IMR-90 (cell line): ENCODE measurements around the gene KCNQ1. TPM values are rescaled to one million over a fixed set of nuclear protein-coding genes. Genes with fewer than 3 reads are reported as not detected.
A peak's percentile ranks its signal among the peaks of the same experiment; 100 is the strongest.

ENCODE experiments used
- ATAC-seq: fragments of 200-7000 bp; cut with Tn5 transposase; 2 replicates; pipeline ENCODE4 v1.9.1; 2020; ENCODE audit warnings: low read depth, mild to moderate bottlenecking, moderate library complexity
- BruUV-seq: library from RNA; stranded (reverse); fragments of 400-500 nt; replicated peaks from 2 replicates; lab custom pipeline; 2021; lab: Mats Ljungman, UMichigan
- CTCF ChIA-PET: fragments of 300-600 bp; formaldehyde crosslinking; extraction: SDS; loops from one replicate; lab custom pipeline; 2021; ENCODE audit warnings: antibody characterized with exemption; lab: Yijun Ruan, JAX
- POLR2A ChIA-PET: fragments of 300-600 bp; sonication (Branson Sonifier 250); formaldehyde crosslinking; loops from one replicate; lab custom pipeline; 2022; ENCODE audit warnings: antibody characterized with exemption; ENCODE audit not compliant: unreplicated experiment; lab: Charles Lee
- DNase-seq: peaks from one replicate; pipeline ENCODE4 v3.0.0; 2013
- H2AFZ ChIP-seq: replicated peaks from 2 replicates; pipeline ENCODE3; 2013; ENCODE audit warnings: low read length, mild to moderate bottlenecking; ENCODE audit not compliant: poor library complexity
- H2AK5ac ChIP-seq: 2 replicates; pipeline ENCODE4 v1.6.1; 2013; ENCODE audit warnings: low read depth, low read length, inconsistent platforms
- H2AK9ac ChIP-seq: replicated peaks from 2 replicates; pipeline ENCODE3; 2013; ENCODE audit warnings: mild to moderate bottlenecking, low read depth, low read length, moderate library complexity; ENCODE audit not compliant: poor library complexity
- H2BK120ac ChIP-seq: 2 replicates; pipeline ENCODE4 v1.6.1; 2013; ENCODE audit warnings: low read depth, low read length, inconsistent platforms
- H2BK15ac ChIP-seq: 3 replicates; pipeline ENCODE4 v1.6.1; 2013; ENCODE audit warnings: low read depth, low read length, inconsistent platforms
- H2BK20ac ChIP-seq: 2 replicates; pipeline ENCODE4 v1.6.1; 2013; ENCODE audit warnings: low read depth, mild to moderate bottlenecking, inconsistent platforms, low read length, moderate library complexity
- H2BK5ac ChIP-seq: 2 replicates; pipeline ENCODE4 v1.6.1; 2013; ENCODE audit warnings: mild to moderate bottlenecking, low read depth, low read length, inconsistent platforms; ENCODE audit not compliant: poor library complexity, severe bottlenecking
- H3K14ac ChIP-seq: replicated peaks from 2 replicates; pipeline ENCODE4 v1.6.1; 2013; ENCODE audit warnings: low read depth, low read length, inconsistent platforms
- H3K18ac ChIP-seq: 2 replicates; pipeline ENCODE4 v1.6.1; 2013; ENCODE audit warnings: low read depth, low read length, control low read depth
- H3K23ac ChIP-seq: 2 replicates; pipeline ENCODE4 v1.6.1; 2013; ENCODE audit warnings: low read depth, low read length, inconsistent platforms
- H3K27ac ChIP-seq: 2 replicates; pipeline ENCODE4 v1.5.1; 2013; ENCODE audit warnings: mild to moderate bottlenecking, control low read depth, low read length; ENCODE audit not compliant: insufficient read depth
- H3K27me3 ChIP-seq: 2 replicates; pipeline ENCODE4 v1.6.1; 2013; ENCODE audit warnings: low read length; ENCODE audit not compliant: control insufficient read depth, insufficient read depth
- H3K36me3 ChIP-seq: 2 replicates; pipeline ENCODE4 v1.6.1; 2013; ENCODE audit warnings: low read length, mixed read lengths; ENCODE audit not compliant: control insufficient read depth, insufficient read depth
- H3K4ac ChIP-seq: 2 replicates; pipeline ENCODE4 v1.6.1; 2013; ENCODE audit warnings: low read depth, low read length, inconsistent platforms
- H3K4me1 ChIP-seq: 2 replicates; pipeline ENCODE4 v1.6.1; 2013; ENCODE audit warnings: low read length, mixed read lengths; ENCODE audit not compliant: control insufficient read depth, insufficient read depth
- H3K4me2 ChIP-seq: 2 replicates; pipeline ENCODE4 v1.6.1; 2013; ENCODE audit warnings: low read depth, mild to moderate bottlenecking, control low read depth, low read length, moderate library complexity
- H3K4me3 ChIP-seq: 2 replicates; pipeline ENCODE4 v1.5.1; 2013; ENCODE audit warnings: low read depth, mild to moderate bottlenecking, control low read depth, low read length, moderate library complexity; ENCODE audit not compliant: insufficient read depth
- H3K56ac ChIP-seq: 2 replicates; pipeline ENCODE4 v1.6.1; 2013; ENCODE audit warnings: low read length, inconsistent platforms; ENCODE audit not compliant: insufficient read depth; ENCODE audit errors: extremely low read depth
- H3K79me1 ChIP-seq, 2 experiments: 2 replicates each; pipeline ENCODE4 v1.6.1; 2013; ENCODE audit warnings: low read length in 2 of 2, inconsistent platforms in 1 of 2, low read depth in 1 of 2
- H3K9ac ChIP-seq: 2 replicates; pipeline ENCODE4 v1.6.1; 2013; ENCODE audit warnings: low read depth, low read length, control low read depth
- H3K9me1 ChIP-seq: 2 replicates; pipeline ENCODE4 v1.6.1; 2013; ENCODE audit warnings: low read length, inconsistent platforms; ENCODE audit not compliant: insufficient read depth
- H3K9me3 ChIP-seq: 2 replicates; pipeline ENCODE4 v1.6.1; 2013; ENCODE audit warnings: low read length; ENCODE audit not compliant: control insufficient read depth, insufficient read depth
- H4K20me1 ChIP-seq: 2 replicates; pipeline ENCODE4 v1.6.1; 2013; ENCODE audit warnings: low read length, inconsistent platforms; ENCODE audit not compliant: insufficient read depth
- H4K5ac ChIP-seq: 2 replicates; pipeline ENCODE4 v1.6.1; 2013; ENCODE audit warnings: mild to moderate bottlenecking, low read depth, low read length, control low read depth
- H4K8ac ChIP-seq, 2 experiments: 2 replicates each; pipeline ENCODE4 v1.6.1; 2013; ENCODE audit warnings: low read depth in 2 of 2, low read length in 2 of 2, control low read depth in 1 of 2, inconsistent platforms in 1 of 2
- H4K91ac ChIP-seq: 2 replicates; pipeline ENCODE4 v1.6.1; 2013; ENCODE audit warnings: low read depth, low read length, inconsistent platforms; ENCODE audit not compliant: insufficient read depth
- BHLHE40 ChIP-seq: fragments of 150-350 bp; IDR thresholded peaks from 2 replicates; pipeline ENCODE4 v1.6.1; 2016; ENCODE audit warnings: mild to moderate bottlenecking, low read depth, low read length
- CEBPB ChIP-seq: IDR thresholded peaks from 2 replicates; pipeline ENCODE4 v1.6.1; 2012; ENCODE audit warnings: low read depth, low read length, improper control_type of control experiment
- CHD1 ChIP-seq: IDR thresholded peaks from 2 replicates; pipeline ENCODE4 v1.6.1; 2012; ENCODE audit warnings: low read depth, low read length, improper control_type of control experiment
- FOS ChIP-seq: fragments of 150-350 bp; IDR thresholded peaks from 2 replicates; pipeline ENCODE4 v1.6.1; 2016; ENCODE audit warnings: low read depth, low read length
- MAFK ChIP-seq: IDR thresholded peaks from 2 replicates; pipeline ENCODE4 v1.6.1; 2012; ENCODE audit warnings: low read depth, low read length, improper control_type of control experiment
- MAZ ChIP-seq: IDR thresholded peaks from 2 replicates; pipeline ENCODE4 v1.6.1; 2012; ENCODE audit warnings: low read depth, mild to moderate bottlenecking, low read length, improper control_type of control experiment, moderate library complexity, borderline replicate concordance
- MXI1 ChIP-seq: IDR thresholded peaks from 2 replicates; pipeline ENCODE4 v1.6.1; 2012; ENCODE audit warnings: low read depth, mild to moderate bottlenecking, low read length, moderate library complexity, borderline replicate concordance
- NFE2L2 ChIP-seq: fragments of 150-350 bp; IDR thresholded peaks from 2 replicates; pipeline ENCODE4 v1.6.1; 2016; ENCODE audit warnings: low read depth, mild to moderate bottlenecking, low read length
- POLR2A ChIP-seq: IDR thresholded peaks from 2 replicates; pipeline ENCODE4 v1.6.1; 2012; ENCODE audit warnings: mild to moderate bottlenecking, low read depth, low read length
- RAD21 ChIP-seq: IDR thresholded peaks from 2 replicates; pipeline ENCODE4 v1.6.1; 2012; ENCODE audit warnings: low read length, improper control_type of control experiment
- RCOR1 ChIP-seq: IDR thresholded peaks from 2 replicates; pipeline ENCODE4 v1.6.1; 2012; ENCODE audit warnings: mild to moderate bottlenecking, low read length, improper control_type of control experiment; ENCODE audit not compliant: insufficient replicate concordance
- RFX5 ChIP-seq: IDR thresholded peaks from 2 replicates; pipeline ENCODE4 v1.8.0; 2012; ENCODE audit warnings: low read depth, mild to moderate bottlenecking, low read length, moderate library complexity
- SMC3 ChIP-seq: fragments of 150-350 bp; IDR thresholded peaks from 2 replicates; pipeline ENCODE4 v1.6.1; 2016; ENCODE audit warnings: low read depth, mild to moderate bottlenecking, antibody characterized with exemption, low read length, moderate library complexity
- WGBS, 2 experiments: methylation state at CpG; one replicate each; pipeline versions ENCODE4 v1.1.5 to v1.1.7; 2013; ENCODE audit warnings: missing lambda C conversion rate in 2 of 2; ENCODE audit not compliant: insufficient read length in 1 of 2; ENCODE audit errors: extremely low coverage in 2 of 2; 5-methylcytosine and 5-hydroxymethylcytosine counted together
- dilution Hi-C: fragments of 300-500 bp; cut with HindIII; formaldehyde crosslinking; loops from one replicate; pipeline ENCODE4 v1.14.3; 2018; ENCODE audit warnings: low sequenced_read_pairs; ENCODE audit not compliant: unreplicated experiment
- in situ Hi-C: fragments of 300-500 bp; cut with MboI; formaldehyde crosslinking; loops from 3 replicates; pipeline ENCODE4 v1.14.3; 2019; ENCODE audit warnings: low sequenced_read_pairs, inconsistent platforms, mixed read lengths
- intact Hi-C: fragments of 100-400 bp; cut with micrococcal nuclease; formaldehyde crosslinking; loops from 2 replicates; pipeline ENCODE4 v1.10.0; 2022
- polyA plus RNA-seq, 3 experiments: library from polyadenylated mRNA; depleted of rRNA; stranded (reverse); fragments of >200 nt; gene quantifications; 2 replicates each; pipeline ENCODE4 v1.2.3, GENCODE V29; 2012; ENCODE audit warnings: low replicate concordance in 1 of 3
- total RNA-seq: library from RNA; depleted of rRNA; stranded (reverse); fragments of >200 nt; gene quantifications from 2 replicates; pipeline ENCODE4 v1.2.3, GENCODE V29; 2012
- TF ChIP-seq, protein P1 (sequence below): conservative IDR thresholded peaks from 2 replicates; pipeline ENCODE4 v1.5.1; 2012; ENCODE audit warnings: mild to moderate bottlenecking, low read depth, low read length, improper control_type of control experiment
- TF ChIP-seq, protein P2 (sequence below): fragments of 150-350 bp; IDR thresholded peaks from 2 replicates; pipeline ENCODE4 v1.6.1; 2017; ENCODE audit warnings: mild to moderate bottlenecking, antibody characterized with exemption, low read length, low read depth

The KCNQ1 gene
- total and polyA plus RNA-seq, 2 of the 4 experiments (the other 2 are of a cell fraction) = 0.07 TPM; not detected in 1

GRCh38 chr11:2887515-2888195 is 442.8 kb downstream of the KCNQ1 start:
- Histone ChIP-seq H3K9ac (no peak overlapping the region), H3K4me2 (no peak overlapping the region), H2AFZ (no peak overlapping the region), H3K79me1 (peaks cover 0 to 3% of the 10 kb centered on the region in 2 experiments; a peak in 1 of 4 replicates), H3K27ac (no peak overlapping the region), H3K18ac (no peak overlapping the region), H2BK5ac (no peak overlapping the region), H2BK15ac (no peak overlapping the region), H2AK5ac (no peak overlapping the region), H3K9me1 (no peaks in the 10 kb centered on the region), H2AK9ac (peak overlapping the region; percentile 13), H3K4ac (no peak overlapping the region), H3K4me3 (no peak overlapping the region), H2BK120ac (no peak overlapping the region), H3K9me3 (no peaks in the 10 kb centered on the region), H3K23ac (no peak overlapping the region; the same call in 1 of the 2 replicates), H3K4me1 (peaks cover 29% of the 10 kb centered on the region), H4K91ac (no peak overlapping the region), H3K27me3 (no peaks in the 10 kb centered on the region), H4K8ac (no peak overlapping the region), H2BK20ac (no peak overlapping the region; the same call in 1 of the 2 replicates), H3K36me3 (peaks cover 1% of the 10 kb centered on the region; the same call in 1 of the 2 replicates), H3K56ac (no peak overlapping the region), H4K5ac (no peak overlapping the region), H4K20me1 (peaks cover 12% of the 10 kb centered on the region), H3K14ac (no peak overlapping the region)
- in situ Hi-C loops = loop anchor here (5.0 to 25.0 kb wide), 2 partner anchors 355 to 700 kb away; no protein-coding TSS in a partner anchor
- ChIA-PET CTCF (interaction anchor here (0.6 to 11.0 kb wide), 3 partner anchors 10 to 510 kb away, joined by 3 to 116 read pairs (median 3); no protein-coding TSS in a partner anchor), POLR2A (interaction anchor here (0.8 kb wide), 1 partner anchor 354 kb away, joined by 4 read pairs; no protein-coding TSS in a partner anchor)
- dilution Hi-C loops = no loop called here
- WGBS, 2 experiments = 86% methylated on average over 1 of the region's 11 CpGs; no CpG with 5 or more reads in 1 of the 2 experiments
- intact Hi-C loops = loop anchor here (1.0 to 5.0 kb wide), 3 partner anchors 240 to 459 kb away; no protein-coding TSS in a partner anchor
- DNase-seq (no peak), ATAC-seq (no peak)
- no TSS peak for BruUV-seq
- TF ChIP-seq RAD21 = no peak
- no peak for TF ChIP-seq RCOR1
- TF ChIP-seq CEBPB = no peak
- TF ChIP-seq BHLHE40 = no peak
- TF ChIP-seq, protein P1, sequence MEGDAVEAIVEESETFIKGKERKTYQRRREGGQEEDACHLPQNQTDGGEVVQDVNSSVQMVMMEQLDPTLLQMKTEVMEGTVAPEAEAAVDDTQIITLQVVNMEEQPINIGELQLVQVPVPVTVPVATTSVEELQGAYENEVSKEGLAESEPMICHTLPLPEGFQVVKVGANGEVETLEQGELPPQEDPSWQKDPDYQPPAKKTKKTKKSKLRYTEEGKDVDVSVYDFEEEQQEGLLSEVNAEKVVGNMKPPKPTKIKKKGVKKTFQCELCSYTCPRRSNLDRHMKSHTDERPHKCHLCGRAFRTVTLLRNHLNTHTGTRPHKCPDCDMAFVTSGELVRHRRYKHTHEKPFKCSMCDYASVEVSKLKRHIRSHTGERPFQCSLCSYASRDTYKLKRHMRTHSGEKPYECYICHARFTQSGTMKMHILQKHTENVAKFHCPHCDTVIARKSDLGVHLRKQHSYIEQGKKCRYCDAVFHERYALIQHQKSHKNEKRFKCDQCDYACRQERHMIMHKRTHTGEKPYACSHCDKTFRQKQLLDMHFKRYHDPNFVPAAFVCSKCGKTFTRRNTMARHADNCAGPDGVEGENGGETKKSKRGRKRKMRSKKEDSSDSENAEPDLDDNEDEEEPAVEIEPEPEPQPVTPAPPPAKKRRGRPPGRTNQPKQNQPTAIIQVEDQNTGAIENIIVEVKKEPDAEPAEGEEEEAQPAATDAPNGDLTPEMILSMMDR = no peak
- no peak for TF ChIP-seq SMC3
- no peak for TF ChIP-seq POLR2A
- TF ChIP-seq MXI1 = no peak
- no peak for TF ChIP-seq NFE2L2
- TF ChIP-seq RFX5 = no peak
- TF ChIP-seq CHD1 = no peak
- TF ChIP-seq MAZ = no peak
- TF ChIP-seq FOS = no peak
- no peak for TF ChIP-seq MAFK
- TF ChIP-seq, protein P2, sequence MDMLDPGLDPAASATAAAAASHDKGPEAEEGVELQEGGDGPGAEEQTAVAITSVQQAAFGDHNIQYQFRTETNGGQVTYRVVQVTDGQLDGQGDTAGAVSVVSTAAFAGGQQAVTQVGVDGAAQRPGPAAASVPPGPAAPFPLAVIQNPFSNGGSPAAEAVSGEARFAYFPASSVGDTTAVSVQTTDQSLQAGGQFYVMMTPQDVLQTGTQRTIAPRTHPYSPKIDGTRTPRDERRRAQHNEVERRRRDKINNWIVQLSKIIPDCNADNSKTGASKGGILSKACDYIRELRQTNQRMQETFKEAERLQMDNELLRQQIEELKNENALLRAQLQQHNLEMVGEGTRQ = no peak
